ENCODE results near the gene SDK1. TPM values are rescaled to one million over a fixed set of nuclear protein-coding genes. Genes with fewer than 3 reads are reported as not detected.

The SDK1 gene
- total RNA-seq, 3 donors from 2014 or later (not counting 1 experiment from before 2014, with no cell fraction given) = 0.05 to 0.11 TPM; not detected in 1

GRCh38 chr7:3310884-3311283 is 9.8 kb downstream of the SDK1 start:
- 84% methylated on average over 3 of the region's 3 CpGs for WGBS (ENCODE audit: insufficient coverage)
- DNase-seq (no peak), ATAC-seq (no peak)
- Histone ChIP-seq H3K27me3 (ENCODE audit: control insufficient read depth, insufficient read depth, low read length) (peaks cover 11% of the 10 kb centered on the region), H3K4me1 (ENCODE audit: control insufficient read depth, insufficient read depth, low read length) (no peaks in the 10 kb centered on the region), H3K27ac (ENCODE audit: low read length) (no peak overlapping the region), H3K36me3 (ENCODE audit: control insufficient read depth, insufficient read depth, low read length) (no peaks in the 10 kb centered on the region), H3K9me3 (ENCODE audit: control insufficient read depth, insufficient read depth, low read length) (no peaks in the 10 kb centered on the region), H3K4me3 (ENCODE audit: low read length) (no peak overlapping the region)
- Mint-ChIP-seq H3K27me3 (ENCODE audit: low read depth in 2 of 2) (peaks cover 50 to 86% of the 10 kb centered on the region in 2 donors), H3K27ac (no peak overlapping the region), H3K9me3 (no peaks in the 10 kb centered on the region), H3K36me3 (no peaks in the 10 kb centered on the region), H3K4me1 (no peaks in the 10 kb centered on the region), H3K4me3 (no peak overlapping the region)
- intact Hi-C loops (cut with micrococcal nuclease) = no loop called here
- no peak for TF ChIP-seq CTCF (IDR thresholded peaks at IDR 0.05)

- no peaks in the 10 kb centered on the region for H3K9me3 Mint-ChIP-seq
- H3K36me3 Mint-ChIP-seq = no peaks in the 10 kb centered on the region
- no peaks in the 10 kb centered on the region for H3K36me3 ChIP-seq (ENCODE audit: control insufficient read depth, insufficient read depth, low read length)
- no peak overlapping the region for H3K4me3 ChIP-seq (ENCODE audit: low read length)
- no peaks in the 10 kb centered on the region for H3K9me3 ChIP-seq (ENCODE audit: control insufficient read depth, insufficient read depth, low read length)
- H3K4me1 Mint-ChIP-seq = no peaks in the 10 kb centered on the region
- no peak for DNase-seq
- H3K4me1 ChIP-seq (ENCODE audit: control insufficient read depth, insufficient read depth, low read length) = no peaks in the 10 kb centered on the region
- no peak for TF ChIP-seq CTCF (IDR thresholded peaks at IDR 0.05)
- H3K27ac ChIP-seq (ENCODE audit: low read length) = no peak overlapping the region
- H3K27me3 Mint-ChIP-seq (ENCODE audit: low read depth in 2 of 2) = peaks cover 45 to 74% of the 10 kb centered on the region in 2 donors
- peaks cover 11% of the 10 kb centered on the region for H3K27me3 ChIP-seq (ENCODE audit: control insufficient read depth, insufficient read depth, low read length)
- no peak for ATAC-seq
- H3K4me3 Mint-ChIP-seq = no peak overlapping the region
- WGBS (ENCODE audit: insufficient coverage) = 42% methylated on average over 1 of the region's 2 CpGs
- intact Hi-C loops (cut with micrococcal nuclease) = no loop called here
- H3K27ac Mint-ChIP-seq = no peak overlapping the region
These were observed 11.5 kb downstream of the SDK1 start for GRCh38 chr7:3312583-3312982.

- Histone ChIP-seq H3K4me3 (ENCODE audit: low read length) (no peak overlapping the region), H3K4me1 (ENCODE audit: control insufficient read depth, insufficient read depth, low read length) (no peaks in the 10 kb centered on the region), H3K27me3 (ENCODE audit: control insufficient read depth, insufficient read depth, low read length) (no peaks in the 10 kb centered on the region), H3K36me3 (ENCODE audit: control insufficient read depth, insufficient read depth, low read length) (no peaks in the 10 kb centered on the region), H3K27ac (ENCODE audit: low read length) (no peak overlapping the region), H3K9me3 (ENCODE audit: control insufficient read depth, insufficient read depth, low read length) (no peaks in the 10 kb centered on the region)
- DNase-seq = no peak
- TF ChIP-seq CTCF (IDR thresholded peaks at IDR 0.05) = no peak
- Mint-ChIP-seq H3K4me1 (no peaks in the 10 kb centered on the region), H3K4me3 (no peak overlapping the region), H3K9me3 (no peaks in the 10 kb centered on the region), H3K27me3 (ENCODE audit: low read depth in 2 of 2) (peaks cover 33 to 62% of the 10 kb centered on the region in 2 donors), H3K36me3 (no peaks in the 10 kb centered on the region), H3K27ac (no peak overlapping the region)
- WGBS (ENCODE audit: insufficient coverage) = 74% methylated on average over 4 of the region's 4 CpGs
- ATAC-seq = no peak
- intact Hi-C loops (cut with micrococcal nuclease) = no loop called here
These were observed 17.8 kb downstream of the SDK1 start for GRCh38 chr7:3318874-3319273.

- H3K27ac ChIP-seq (ENCODE audit: low read length) = no peak overlapping the region
- no peak overlapping the region for H3K27ac Mint-ChIP-seq
- no peaks in the 10 kb centered on the region for H3K9me3 Mint-ChIP-seq
- H3K4me1 ChIP-seq (ENCODE audit: control insufficient read depth, insufficient read depth, low read length) = no peaks in the 10 kb centered on the region
- peaks cover 28 to 47% of the 10 kb centered on the region in 2 donors for H3K27me3 Mint-ChIP-seq (ENCODE audit: low read depth in 2 of 2)
- intact Hi-C loops (cut with micrococcal nuclease) = no loop called here
- DNase-seq (no peak), ATAC-seq (no peak)
- no peaks in the 10 kb centered on the region for H3K4me1 Mint-ChIP-seq
- no peak overlapping the region for H3K4me3 ChIP-seq (ENCODE audit: low read length)
- H3K36me3 Mint-ChIP-seq = no peaks in the 10 kb centered on the region
- no peaks in the 10 kb centered on the region for H3K9me3 ChIP-seq (ENCODE audit: control insufficient read depth, insufficient read depth, low read length)
- TF ChIP-seq CTCF (IDR thresholded peaks at IDR 0.05) = no peak
- WGBS (ENCODE audit: insufficient coverage) = 84% methylated on average over 3 of the region's 4 CpGs
- H3K4me3 Mint-ChIP-seq = no peak overlapping the region
- no peaks in the 10 kb centered on the region for H3K36me3 ChIP-seq (ENCODE audit: control insufficient read depth, insufficient read depth, low read length)
- peaks cover 3% of the 10 kb centered on the region for H3K27me3 ChIP-seq (ENCODE audit: control insufficient read depth, insufficient read depth, low read length)
These were observed 20.2 kb downstream of the SDK1 start for GRCh38 chr7:3321206-3321605.
